Measurements from ENCODE around the gene CDH5. TPM values are rescaled to one million over a fixed set of nuclear protein-coding genes. Genes with fewer than 3 reads are reported as not detected.

The CDH5 gene
- total and polyA plus RNA-seq, 4 donors: 5.5 to 21.9 (median 17.5) TPM

DNA sequence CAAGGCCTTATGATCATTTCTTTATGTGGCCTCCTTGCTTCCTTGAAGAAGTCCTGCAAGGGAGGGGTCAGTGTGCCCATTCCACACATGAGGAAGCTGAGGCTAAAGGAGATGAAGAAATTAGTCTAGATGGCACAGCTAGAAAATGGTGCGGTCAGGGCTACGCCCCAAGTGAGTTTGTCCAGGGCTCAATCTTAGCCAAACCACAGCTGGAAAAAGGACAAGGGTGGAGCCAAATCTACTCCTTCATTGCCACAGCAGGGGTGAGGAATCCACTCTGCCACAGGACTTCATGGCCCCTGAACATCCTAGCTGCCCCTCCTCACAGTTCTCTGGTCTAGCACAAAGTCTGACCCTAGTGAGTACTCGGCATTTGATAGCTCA is 76.8 kb downstream of the CDH5 start:
- Histone ChIP-seq H3K4me1 (ENCODE audit: control insufficient read depth in 4 of 4, insufficient read depth in 4 of 4, low read length in 3 of 4) (peaks cover 0 to 4% (median 0%) of the 10 kb centered on the region in 4 donors), H3K9me3 (ENCODE audit: control insufficient read depth in 4 of 4, low read length in 3 of 4) (no peaks in the 10 kb centered on the region), H3K36me3 (ENCODE audit: control insufficient read depth in 4 of 4, insufficient read depth in 3 of 4, low read depth in 1 of 4, low read length in 3 of 4) (no peaks in the 10 kb centered on the region), H3K27me3 (ENCODE audit: control insufficient read depth in 4 of 4, insufficient read depth in 4 of 4, low read length in 3 of 4) (no peaks in the 10 kb centered on the region), H3K4me3 (ENCODE audit: low read depth in 1 of 3, low read length in 3 of 3) (no peak overlapping the region), H3K9ac (ENCODE audit: low read depth in 1 of 2, low read length in 2 of 2) (no peak overlapping the region), H3K27ac (ENCODE audit: low read depth in 1 of 2, low read length in 2 of 2) (no peak overlapping the region)
- TF ChIP-seq, protein P1, sequence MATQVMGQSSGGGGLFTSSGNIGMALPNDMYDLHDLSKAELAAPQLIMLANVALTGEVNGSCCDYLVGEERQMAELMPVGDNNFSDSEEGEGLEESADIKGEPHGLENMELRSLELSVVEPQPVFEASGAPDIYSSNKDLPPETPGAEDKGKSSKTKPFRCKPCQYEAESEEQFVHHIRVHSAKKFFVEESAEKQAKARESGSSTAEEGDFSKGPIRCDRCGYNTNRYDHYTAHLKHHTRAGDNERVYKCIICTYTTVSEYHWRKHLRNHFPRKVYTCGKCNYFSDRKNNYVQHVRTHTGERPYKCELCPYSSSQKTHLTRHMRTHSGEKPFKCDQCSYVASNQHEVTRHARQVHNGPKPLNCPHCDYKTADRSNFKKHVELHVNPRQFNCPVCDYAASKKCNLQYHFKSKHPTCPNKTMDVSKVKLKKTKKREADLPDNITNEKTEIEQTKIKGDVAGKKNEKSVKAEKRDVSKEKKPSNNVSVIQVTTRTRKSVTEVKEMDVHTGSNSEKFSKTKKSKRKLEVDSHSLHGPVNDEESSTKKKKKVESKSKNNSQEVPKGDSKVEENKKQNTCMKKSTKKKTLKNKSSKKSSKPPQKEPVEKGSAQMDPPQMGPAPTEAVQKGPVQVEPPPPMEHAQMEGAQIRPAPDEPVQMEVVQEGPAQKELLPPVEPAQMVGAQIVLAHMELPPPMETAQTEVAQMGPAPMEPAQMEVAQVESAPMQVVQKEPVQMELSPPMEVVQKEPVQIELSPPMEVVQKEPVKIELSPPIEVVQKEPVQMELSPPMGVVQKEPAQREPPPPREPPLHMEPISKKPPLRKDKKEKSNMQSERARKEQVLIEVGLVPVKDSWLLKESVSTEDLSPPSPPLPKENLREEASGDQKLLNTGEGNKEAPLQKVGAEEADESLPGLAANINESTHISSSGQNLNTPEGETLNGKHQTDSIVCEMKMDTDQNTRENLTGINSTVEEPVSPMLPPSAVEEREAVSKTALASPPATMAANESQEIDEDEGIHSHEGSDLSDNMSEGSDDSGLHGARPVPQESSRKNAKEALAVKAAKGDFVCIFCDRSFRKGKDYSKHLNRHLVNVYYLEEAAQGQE (IDR thresholded peaks at IDR 0.05): no peak
- TF ChIP-seq FOXA2 (IDR thresholded peaks at IDR 0.05) (no peak), RAD21 (IDR thresholded peaks at IDR 0.05) (no peak), HNF4G (IDR thresholded peaks at IDR 0.05) (no peak), RXRA (IDR thresholded peaks at IDR 0.05) (no peak)
- 92% methylated on average over 3 of the region's 3 CpGs for WGBS
- no peak for DNase-seq (ENCODE audit: low spot score)

DNA sequence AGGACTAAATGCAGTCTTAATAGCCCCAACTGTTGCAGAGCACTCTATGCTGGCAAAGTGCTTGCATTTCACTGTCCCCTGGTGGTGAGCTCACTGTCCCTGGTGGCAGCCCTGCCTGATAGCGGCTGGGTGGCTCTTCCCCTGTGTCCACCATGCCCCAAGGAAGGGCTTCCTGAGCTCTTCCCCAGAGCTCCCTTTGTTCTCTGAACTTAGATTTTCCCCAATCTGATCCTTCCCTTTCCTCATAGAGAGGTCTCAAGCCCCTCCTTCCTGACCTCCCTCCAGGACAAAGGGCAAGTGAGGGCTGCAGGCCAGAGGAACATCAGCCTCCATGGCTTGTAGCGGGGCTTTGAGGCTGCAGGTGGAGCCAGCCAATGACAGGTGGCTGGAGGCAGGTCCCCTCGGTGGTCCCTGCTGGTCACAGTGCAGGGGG is 77.6 kb downstream of the CDH5 start:
- Histone ChIP-seq H3K9me3 (ENCODE audit: control insufficient read depth in 4 of 4, low read length in 3 of 4) (no peaks in the 10 kb centered on the region), H3K36me3 (ENCODE audit: control insufficient read depth in 4 of 4, insufficient read depth in 3 of 4, low read depth in 1 of 4, low read length in 3 of 4) (no peaks in the 10 kb centered on the region), H3K27me3 (ENCODE audit: control insufficient read depth in 4 of 4, insufficient read depth in 4 of 4, low read length in 3 of 4) (no peaks in the 10 kb centered on the region), H3K4me3 (ENCODE audit: low read depth in 1 of 3, low read length in 3 of 3) (no peak overlapping the region), H3K4me1 (ENCODE audit: control insufficient read depth in 4 of 4, insufficient read depth in 4 of 4, low read length in 3 of 4) (peaks cover 0 to 4% (median 0%) of the 10 kb centered on the region in 4 donors), H3K27ac (ENCODE audit: low read depth in 1 of 2, low read length in 2 of 2) (no peak overlapping the region), H3K9ac (ENCODE audit: low read depth in 1 of 2, low read length in 2 of 2) (no peak overlapping the region)
- WGBS: 69% methylated on average over 3 of the region's 3 CpGs
- no peak for DNase-seq (ENCODE audit: low spot score)
- TF ChIP-seq TAF1 (conservative IDR thresholded peaks at IDR 0.05) (no peak), RAD21 (IDR thresholded peaks at IDR 0.05) (no peak), FOXA1 (IDR thresholded peaks at IDR 0.05) (no peak), HNF4G (IDR thresholded peaks at IDR 0.05) (no peak), GABPA (IDR thresholded peaks at IDR 0.05 in 1 of 2, conservative IDR thresholded peaks at IDR 0.05 in 1 of 2) (no peak), HNF4A (conservative IDR thresholded peaks at IDR 0.05) (no peak), NR2F2 (IDR thresholded peaks at IDR 0.05) (no peak), JUND (IDR thresholded peaks at IDR 0.05) (no peak), RXRA (IDR thresholded peaks at IDR 0.05) (no peak), FOXA2 (IDR thresholded peaks at IDR 0.05) (no peak), SP1 (IDR thresholded peaks at IDR 0.05) (no peak), YY1 (IDR thresholded peaks at IDR 0.05) (no peak)
- TF ChIP-seq, protein P1 (IDR thresholded peaks at IDR 0.05): no peak
- TF ChIP-seq, protein P2, sequence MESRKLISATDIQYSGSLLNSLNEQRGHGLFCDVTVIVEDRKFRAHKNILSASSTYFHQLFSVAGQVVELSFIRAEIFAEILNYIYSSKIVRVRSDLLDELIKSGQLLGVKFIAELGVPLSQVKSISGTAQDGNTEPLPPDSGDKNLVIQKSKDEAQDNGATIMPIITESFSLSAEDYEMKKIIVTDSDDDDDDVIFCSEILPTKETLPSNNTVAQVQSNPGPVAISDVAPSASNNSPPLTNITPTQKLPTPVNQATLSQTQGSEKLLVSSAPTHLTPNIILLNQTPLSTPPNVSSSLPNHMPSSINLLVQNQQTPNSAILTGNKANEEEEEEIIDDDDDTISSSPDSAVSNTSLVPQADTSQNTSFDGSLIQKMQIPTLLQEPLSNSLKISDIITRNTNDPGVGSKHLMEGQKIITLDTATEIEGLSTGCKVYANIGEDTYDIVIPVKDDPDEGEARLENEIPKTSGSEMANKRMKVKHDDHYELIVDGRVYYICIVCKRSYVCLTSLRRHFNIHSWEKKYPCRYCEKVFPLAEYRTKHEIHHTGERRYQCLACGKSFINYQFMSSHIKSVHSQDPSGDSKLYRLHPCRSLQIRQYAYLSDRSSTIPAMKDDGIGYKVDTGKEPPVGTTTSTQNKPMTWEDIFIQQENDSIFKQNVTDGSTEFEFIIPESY (IDR thresholded peaks at IDR 0.05): no peak
- TF ChIP-seq, protein P3, sequence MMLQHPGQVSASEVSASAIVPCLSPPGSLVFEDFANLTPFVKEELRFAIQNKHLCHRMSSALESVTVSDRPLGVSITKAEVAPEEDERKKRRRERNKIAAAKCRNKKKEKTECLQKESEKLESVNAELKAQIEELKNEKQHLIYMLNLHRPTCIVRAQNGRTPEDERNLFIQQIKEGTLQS (IDR thresholded peaks at IDR 0.05): no peak
- TF ChIP-seq, protein P4, sequence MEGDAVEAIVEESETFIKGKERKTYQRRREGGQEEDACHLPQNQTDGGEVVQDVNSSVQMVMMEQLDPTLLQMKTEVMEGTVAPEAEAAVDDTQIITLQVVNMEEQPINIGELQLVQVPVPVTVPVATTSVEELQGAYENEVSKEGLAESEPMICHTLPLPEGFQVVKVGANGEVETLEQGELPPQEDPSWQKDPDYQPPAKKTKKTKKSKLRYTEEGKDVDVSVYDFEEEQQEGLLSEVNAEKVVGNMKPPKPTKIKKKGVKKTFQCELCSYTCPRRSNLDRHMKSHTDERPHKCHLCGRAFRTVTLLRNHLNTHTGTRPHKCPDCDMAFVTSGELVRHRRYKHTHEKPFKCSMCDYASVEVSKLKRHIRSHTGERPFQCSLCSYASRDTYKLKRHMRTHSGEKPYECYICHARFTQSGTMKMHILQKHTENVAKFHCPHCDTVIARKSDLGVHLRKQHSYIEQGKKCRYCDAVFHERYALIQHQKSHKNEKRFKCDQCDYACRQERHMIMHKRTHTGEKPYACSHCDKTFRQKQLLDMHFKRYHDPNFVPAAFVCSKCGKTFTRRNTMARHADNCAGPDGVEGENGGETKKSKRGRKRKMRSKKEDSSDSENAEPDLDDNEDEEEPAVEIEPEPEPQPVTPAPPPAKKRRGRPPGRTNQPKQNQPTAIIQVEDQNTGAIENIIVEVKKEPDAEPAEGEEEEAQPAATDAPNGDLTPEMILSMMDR (IDR thresholded peaks at IDR 0.05; ENCODE audit: low read depth, low read length, missing input control): no peak
- TF ChIP-seq, protein P5, sequence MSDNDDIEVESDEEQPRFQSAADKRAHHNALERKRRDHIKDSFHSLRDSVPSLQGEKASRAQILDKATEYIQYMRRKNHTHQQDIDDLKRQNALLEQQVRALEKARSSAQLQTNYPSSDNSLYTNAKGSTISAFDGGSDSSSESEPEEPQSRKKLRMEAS (IDR thresholded peaks at IDR 0.05): no peak
